GM18868 (cell line): Measurements from ENCODE around the gene WAC.
"Not testable (repeated sequence)": the region's sequence is repeated elsewhere in the genome, so short reads cannot be mapped to it uniquely, and the experiment has no call there.

Experiments used
- ATAC-seq: cut with Tn5 transposase; IDR thresholded peaks from one replicate; pipeline ENCODE4 v1.9.1; 2021; ENCODE audit warnings: mild to moderate bottlenecking, moderate library complexity; ENCODE audit not compliant: unreplicated experiment

Gene WAC, protein sequence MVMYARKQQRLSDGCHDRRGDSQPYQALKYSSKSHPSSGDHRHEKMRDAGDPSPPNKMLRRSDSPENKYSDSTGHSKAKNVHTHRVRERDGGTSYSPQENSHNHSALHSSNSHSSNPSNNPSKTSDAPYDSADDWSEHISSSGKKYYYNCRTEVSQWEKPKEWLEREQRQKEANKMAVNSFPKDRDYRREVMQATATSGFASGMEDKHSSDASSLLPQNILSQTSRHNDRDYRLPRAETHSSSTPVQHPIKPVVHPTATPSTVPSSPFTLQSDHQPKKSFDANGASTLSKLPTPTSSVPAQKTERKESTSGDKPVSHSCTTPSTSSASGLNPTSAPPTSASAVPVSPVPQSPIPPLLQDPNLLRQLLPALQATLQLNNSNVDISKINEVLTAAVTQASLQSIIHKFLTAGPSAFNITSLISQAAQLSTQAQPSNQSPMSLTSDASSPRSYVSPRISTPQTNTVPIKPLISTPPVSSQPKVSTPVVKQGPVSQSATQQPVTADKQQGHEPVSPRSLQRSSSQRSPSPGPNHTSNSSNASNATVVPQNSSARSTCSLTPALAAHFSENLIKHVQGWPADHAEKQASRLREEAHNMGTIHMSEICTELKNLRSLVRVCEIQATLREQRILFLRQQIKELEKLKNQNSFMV

DNA sequence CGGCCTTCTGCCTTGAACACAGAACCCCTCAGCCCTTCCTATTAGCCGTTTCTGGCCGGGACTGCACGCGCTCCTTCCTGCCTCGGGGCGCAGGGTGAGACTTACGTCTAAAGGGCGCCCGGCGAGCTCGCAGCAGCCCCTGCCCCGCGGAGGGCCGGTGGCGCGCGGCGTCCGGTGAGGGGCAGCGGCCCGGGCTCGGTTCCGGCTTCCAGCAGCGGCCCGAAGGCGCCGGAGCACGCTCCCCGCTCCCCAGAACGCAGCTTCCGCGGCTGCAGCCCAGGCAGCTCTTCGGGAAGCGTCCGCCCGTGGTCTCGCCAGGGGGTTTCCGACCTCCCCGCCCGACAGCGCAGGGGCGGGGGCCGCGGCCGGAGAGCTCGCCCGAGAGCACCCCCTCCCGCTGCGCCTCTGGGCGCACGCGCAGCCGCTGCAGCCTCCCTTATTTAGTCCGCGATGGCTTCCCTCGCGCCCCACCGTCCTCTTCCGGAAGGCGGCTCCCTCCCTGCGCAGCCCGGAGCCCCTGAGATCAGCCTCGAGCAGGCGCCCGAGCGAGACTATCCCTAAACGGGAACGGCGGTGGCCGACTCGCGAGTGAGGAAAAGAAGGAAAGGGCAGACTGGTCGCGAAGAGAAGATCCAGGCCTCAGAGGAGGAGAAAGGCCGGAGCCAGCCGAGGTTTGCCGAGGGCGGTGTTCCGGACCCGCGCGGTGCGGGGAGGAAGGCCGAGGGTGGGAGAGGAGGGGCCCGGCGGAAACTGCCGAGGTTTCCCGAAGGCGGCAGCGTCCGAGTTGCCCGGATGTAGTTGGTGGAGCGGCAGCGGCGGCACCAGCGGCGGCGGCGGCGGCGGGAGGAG, at the start of gene WAC:
Gene WAC (plus strand): TSS at position 782 of the 849 bp plus-strand sequence. CDS start 462 bp downstream, outside the sequence.
- ATAC-seq, result peak; percentile 81

- ATAC-seq, result no peak
These were observed 43.7 kb upstream of the WAC start for GRCh38 chr10:28489206-28489605.

GRCh38 chr10:28490256-28490865, 42.6 kb upstream of the WAC start:
- ATAC-seq, result not testable (repeated sequence)

GRCh38 chr10:28492116-28492920, 40.6 kb upstream of the WAC start:
- ATAC-seq, result no peak

DNA sequence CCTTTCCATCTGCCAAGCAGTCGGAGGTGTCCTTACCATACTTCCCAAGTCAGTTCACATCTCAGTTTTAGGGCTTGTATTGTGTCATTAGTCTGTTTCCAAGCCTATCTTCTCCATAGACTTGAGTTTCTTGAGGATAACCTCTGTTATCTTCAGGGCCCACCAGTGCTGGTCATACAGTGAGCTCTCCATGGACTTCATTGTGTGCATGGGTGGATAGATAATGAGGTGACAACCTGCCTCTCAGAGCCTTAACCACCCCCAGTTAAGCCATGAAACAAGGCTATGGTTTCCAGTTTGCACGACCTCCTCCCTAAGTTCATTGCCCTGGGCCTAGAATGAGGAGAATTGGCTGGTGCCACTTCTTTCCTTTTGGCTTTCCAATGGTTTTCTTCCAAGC, 38.5 kb upstream of the WAC start:
- no peak for ATAC-seq

- ATAC-seq, result no peak
These were observed 37.8 kb upstream of the WAC start for GRCh38 chr10:28495084-28495483.

DNA sequence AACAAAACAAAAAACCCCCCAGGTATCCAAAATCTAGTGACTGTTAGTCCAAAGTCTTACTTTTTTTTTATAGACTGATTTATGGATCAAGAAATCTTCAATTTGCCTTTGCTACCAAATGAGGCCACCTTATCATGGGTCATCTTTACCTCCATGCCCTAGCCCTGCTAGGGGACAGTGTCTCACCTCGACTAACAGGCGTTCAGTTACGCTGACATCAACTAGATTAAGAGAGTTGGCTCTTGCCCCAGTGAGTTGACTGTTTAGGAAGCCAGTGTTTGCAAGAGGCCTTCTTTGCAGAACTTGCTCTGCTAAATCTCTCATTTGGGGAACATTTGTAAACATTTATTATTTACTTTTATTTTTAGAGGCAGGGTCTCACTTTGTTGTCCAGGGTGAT, 36.9 kb upstream of the WAC start:
- ATAC-seq, result no peak

GRCh38 chr10:28496481-28496961, 36.4 kb upstream of the WAC start:
- no peak for ATAC-seq

DNA sequence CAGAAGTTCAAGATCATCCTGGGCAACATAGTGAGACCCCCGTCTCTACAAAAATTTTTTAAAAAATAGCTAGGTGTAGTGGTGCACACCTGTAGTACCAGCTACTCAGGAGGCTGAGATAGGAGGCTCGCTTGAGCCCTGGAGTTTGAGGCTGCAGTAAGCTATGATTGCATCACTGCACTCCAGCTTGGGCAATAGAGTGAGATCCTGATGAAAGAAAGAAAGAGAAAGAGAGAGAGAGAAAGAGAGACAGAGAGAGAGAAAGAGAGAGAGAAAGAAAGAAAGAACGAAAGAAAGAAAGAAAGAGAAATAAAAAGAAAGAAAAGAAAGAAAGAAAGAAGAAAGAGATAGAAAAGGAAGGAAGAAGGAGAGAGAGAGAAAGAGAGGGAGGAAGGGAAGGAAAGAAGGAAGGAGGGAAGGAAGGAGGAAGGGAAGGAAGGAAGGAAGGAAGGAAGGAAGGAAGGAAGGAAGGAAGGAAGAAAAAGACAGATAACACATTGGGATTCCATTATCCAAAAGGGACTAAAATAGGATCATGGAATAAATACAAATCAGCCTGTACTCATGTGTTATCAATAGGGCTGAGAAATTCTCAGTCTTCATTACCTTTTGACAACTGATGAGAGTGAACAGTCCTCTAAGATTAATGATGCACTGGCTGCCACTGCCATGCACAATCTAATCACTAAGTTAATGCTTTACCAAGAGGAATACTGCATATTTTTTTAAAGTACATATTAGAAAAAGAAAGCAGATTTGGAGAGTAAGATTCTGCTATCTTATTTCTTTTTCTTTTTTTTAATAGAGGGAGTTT, 35.4 kb upstream of the WAC start:
- ATAC-seq, result no peak

- not testable (repeated sequence) for ATAC-seq
These were observed 32.7 kb upstream of the WAC start for GRCh38 chr10:28500203-28500602.

DNA sequence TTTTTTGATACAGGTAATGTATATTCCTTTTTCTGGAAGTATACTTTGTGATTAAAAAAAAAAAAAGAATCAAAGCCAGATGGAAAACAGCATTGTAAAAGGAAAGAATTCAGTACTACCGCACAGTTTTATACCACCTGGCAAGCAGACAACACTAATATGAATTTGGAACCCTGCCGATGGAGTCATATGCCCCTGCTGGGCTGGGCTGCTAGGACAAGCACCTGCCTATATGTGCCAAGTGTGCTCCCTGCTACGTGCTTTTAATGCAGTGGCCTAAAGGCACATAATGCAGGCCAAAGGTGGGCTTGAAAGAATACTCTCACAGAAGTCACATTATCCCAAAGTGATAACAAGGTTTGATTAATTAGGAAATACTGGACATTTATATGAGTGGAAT, 29.8 kb upstream of the WAC start:
- ATAC-seq, result no peak

DNA sequence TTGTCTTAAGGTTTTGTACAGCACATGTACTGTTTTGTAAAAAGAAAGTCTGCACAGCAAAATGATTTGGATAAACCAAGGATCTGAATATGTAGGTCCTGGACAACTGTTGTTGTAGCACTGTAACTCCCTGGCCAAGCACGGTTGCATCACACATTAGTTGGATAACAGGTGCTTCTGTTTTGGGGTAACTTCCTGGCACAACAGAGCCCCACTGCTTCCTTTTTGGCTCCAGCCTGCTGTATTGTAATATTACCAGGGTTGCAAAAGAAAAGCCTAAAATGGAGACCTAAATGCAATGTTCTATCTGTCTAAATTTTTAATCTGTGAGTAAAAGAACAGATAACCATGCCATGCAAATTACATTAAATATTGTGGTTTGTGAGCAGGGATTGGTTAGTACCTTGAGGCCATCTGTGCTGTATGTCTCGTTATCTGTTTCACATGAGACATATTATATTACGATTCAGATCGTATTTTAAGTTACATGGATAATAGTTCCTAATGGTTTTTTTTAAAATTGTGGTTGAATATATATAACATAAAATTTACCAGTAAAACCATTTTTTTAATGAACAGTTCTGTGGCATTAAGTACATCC, 27.5 kb upstream of the WAC start:
- ATAC-seq, result no peak

GRCh38 chr10:28508304-28508925, 24.5 kb upstream of the WAC start:
- ATAC-seq, result no peak

GRCh38 chr10:28509286-28509685, 23.6 kb upstream of the WAC start:
- ATAC-seq, result no peak

- ATAC-seq, result no peak
These were observed 18.3 kb upstream of the WAC start for GRCh38 chr10:28514648-28515047.

DNA sequence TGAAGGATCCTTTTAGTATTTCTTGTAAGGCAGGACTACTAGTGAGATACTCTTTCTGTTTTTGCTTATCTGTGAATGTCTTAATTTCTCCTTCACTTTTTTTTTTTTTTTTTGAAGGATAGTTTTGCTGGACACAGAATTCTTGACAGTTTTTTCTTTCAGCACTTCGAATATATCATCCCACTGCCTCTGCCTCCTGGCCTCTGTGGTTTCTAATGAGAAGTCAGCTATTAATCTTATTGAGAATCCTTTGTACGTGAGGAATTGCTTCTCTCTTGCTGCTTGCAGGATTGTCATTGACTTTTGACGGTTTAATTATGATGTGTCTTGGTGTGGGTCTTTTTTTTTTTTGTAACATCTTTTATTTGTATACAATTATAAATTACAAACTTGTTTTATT, 12.6 kb upstream of the WAC start:
- no peak for ATAC-seq

DNA sequence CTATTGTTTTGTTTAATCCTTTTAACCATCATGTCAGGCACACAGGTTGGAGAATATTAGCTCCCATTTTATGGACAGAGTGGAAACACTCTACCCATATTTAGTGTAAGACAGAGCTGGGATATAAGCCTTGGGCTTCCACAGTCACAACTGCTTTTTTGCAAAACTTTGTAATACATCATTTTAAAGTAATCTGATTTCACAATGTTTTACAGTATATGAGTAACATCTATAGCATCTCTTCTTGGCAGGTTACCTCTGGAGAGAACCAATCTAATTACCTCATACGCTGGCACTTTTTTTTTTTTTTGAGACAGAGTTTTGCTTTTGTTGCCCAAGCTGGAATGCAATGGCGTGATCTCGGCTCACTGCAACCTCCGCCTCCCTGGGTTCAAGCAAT, 12.1 kb upstream of the WAC start:
- ATAC-seq, result not testable (repeated sequence)

DNA sequence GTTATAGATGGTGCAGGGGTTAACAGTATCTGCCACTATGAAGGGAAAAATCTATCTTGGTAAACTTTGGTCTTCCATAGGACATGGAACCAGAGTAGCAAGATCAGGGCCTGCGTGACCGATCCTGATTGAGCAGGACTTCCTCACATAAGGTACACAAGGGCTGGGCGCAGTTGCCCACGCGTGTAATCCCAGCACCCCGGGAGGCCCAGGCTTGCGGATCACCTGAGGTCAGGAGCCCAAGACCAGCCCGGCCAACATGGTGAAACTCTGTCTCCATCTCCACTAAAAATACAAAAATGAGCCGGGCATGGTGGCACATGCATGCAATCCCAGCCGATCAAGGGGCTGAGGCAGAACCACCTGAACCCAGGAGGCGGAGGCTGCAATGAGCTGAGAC, 11.0 kb upstream of the WAC start:
- not testable (repeated sequence) for ATAC-seq
